Fibroblast of villous mesenchyme (primary cell): ENCODE measurements around the gene LRFN2. TPM values are rescaled to one million over a fixed set of nuclear protein-coding genes. Genes with fewer than 3 reads are reported as not detected.

Source experiments
- DNase-seq: peaks from one replicate; pipeline ENCODE4 v3.0.0-alpha.2; 2010; ENCODE audit warnings: low read depth
- H3K4me3 ChIP-seq: 2 replicates; pipeline ENCODE4 v1.5.1; 2011; ENCODE audit warnings: low read depth, mild to moderate bottlenecking, low read length
- total RNA-seq: library from RNA; depleted of rRNA; stranded (reverse); fragments of >200 nt; gene quantifications from 2 replicates; pipeline ENCODE4 v1.2.3, GENCODE V29; 2012
- TF ChIP-seq, protein P1 (sequence below): IDR thresholded peaks from 2 replicates; pipeline ENCODE4 v1.5.1; 2012; ENCODE audit warnings: low read depth, mild to moderate bottlenecking, low read length; ENCODE audit not compliant: insufficient read depth

Gene LRFN2
- total RNA-seq, 1 donor = not detected

DNA sequence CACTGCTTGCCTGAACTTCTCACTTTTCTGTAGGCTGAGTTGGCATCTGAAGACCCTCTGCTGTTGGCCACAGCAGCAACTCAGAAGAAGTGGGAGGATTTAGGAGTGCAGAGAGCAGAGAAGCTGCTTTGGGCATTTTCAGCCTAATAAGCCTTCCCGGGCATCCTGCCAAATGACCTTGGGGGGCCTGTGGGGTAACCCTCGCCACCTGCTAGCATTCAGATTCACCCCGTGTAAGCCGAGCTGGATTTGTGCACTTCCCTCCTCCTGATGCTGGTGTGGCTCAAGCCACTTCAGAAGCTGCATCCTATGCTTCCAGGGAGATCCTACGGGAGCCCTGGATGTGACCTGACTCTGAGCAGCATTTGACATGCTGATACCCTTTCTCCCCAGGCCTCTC lies 114.8 kb downstream of the LRFN2 start:
- H3K4me3 ChIP-seq = no peak overlapping the region
- TF ChIP-seq, protein P1, sequence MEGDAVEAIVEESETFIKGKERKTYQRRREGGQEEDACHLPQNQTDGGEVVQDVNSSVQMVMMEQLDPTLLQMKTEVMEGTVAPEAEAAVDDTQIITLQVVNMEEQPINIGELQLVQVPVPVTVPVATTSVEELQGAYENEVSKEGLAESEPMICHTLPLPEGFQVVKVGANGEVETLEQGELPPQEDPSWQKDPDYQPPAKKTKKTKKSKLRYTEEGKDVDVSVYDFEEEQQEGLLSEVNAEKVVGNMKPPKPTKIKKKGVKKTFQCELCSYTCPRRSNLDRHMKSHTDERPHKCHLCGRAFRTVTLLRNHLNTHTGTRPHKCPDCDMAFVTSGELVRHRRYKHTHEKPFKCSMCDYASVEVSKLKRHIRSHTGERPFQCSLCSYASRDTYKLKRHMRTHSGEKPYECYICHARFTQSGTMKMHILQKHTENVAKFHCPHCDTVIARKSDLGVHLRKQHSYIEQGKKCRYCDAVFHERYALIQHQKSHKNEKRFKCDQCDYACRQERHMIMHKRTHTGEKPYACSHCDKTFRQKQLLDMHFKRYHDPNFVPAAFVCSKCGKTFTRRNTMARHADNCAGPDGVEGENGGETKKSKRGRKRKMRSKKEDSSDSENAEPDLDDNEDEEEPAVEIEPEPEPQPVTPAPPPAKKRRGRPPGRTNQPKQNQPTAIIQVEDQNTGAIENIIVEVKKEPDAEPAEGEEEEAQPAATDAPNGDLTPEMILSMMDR = no peak
- DNase-seq = no peak

DNA sequence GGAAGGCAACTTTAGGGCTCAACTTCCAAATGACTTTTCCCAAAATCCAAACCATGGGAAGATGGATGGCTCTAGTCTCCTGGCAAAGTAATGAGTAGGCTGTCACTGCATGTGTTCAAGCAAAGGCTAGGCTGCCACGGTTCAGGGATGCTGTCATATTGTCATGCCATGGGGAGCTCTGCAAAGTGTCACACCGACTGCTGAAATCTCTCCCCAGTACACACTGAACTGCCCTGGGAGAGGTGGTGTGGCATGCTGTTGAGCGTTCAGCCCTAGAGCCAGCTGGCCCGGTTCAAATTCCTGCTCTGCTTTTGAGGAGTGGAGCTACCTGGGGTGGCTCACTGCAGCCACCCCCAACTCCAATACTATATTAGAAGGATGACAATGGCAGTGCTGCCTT lies 115.9 kb downstream of the LRFN2 start:
- H3K4me3 ChIP-seq = no peak overlapping the region
- no peak for DNase-seq
- TF ChIP-seq, protein P1 = no peak

DNA sequence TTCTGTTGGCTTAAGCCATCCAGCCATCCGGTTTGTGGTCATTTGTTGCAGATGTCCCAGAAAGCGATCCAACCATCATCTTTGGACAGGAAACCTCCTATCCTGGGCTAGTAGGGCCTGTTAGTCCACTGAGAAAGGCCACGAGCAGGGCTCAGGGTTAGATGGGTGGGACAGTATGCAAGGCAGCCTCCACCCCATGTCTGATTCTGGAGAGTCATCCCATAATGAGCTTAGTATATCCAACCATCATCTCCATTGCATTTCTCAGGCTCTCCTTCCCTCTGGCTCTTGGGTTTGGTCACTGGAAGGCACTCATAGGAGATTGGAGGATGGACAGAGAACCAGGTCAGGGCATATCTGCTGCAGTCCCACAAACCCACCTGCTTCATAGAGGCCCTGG lies 117.8 kb downstream of the LRFN2 start:
- no peak for DNase-seq
- TF ChIP-seq, protein P1 = no peak

DNA sequence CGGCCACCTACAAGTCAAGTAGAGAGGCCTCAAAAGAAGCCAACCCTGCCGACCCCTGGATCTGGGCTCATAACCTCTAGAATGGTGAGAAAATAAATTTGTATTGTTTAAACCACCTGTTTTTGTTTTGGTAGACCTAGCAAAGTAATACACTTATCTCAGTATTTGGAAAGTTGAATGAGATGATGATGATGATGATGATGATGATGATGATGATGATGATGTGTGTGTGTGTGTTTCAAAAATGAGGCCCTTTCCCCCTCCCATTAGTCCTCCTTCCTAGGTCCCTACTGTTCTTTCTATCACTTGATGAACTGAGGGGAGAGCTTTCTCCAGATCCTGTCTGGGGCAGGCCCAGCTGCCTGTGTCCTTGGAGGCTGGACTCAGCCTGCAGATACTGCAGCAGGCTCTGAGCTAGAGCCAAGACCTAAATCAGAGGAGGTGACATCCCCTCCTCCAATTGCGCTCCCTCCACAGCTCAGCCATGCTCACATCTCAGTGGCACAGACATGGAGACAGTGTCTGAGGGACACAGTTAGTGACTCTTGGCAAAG lies 120.1 kb downstream of the LRFN2 start:
- H3K4me3 ChIP-seq = no peak overlapping the region
- TF ChIP-seq, protein P1 = no peak
- DNase-seq = no peak

More for the DNA sequence above, 117.8 kb downstream of the LRFN2 start:
- H3K4me3 ChIP-seq = no peak overlapping the region

DNA sequence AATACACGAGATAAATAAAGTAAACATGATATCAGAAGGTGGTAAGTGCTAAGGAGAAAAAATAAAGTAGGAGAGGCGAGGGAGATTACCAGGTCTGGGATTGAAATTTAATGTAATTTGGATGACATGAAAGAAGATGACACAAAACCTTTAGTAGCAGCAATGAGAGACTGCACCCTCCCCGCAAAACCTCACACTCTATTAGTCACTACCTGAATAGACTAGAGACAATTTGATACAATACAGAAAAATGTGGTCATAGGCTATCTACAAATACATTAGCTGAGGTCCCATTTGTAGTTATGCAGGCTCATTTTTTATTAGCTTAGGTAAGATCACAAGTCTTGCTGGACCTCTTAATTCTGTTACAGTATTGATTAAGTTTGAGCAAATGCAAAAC lies 125.5 kb downstream of the LRFN2 start:
- DNase-seq = no peak
- H3K4me3 ChIP-seq = no peak overlapping the region
- TF ChIP-seq, protein P1 = no peak

DNA sequence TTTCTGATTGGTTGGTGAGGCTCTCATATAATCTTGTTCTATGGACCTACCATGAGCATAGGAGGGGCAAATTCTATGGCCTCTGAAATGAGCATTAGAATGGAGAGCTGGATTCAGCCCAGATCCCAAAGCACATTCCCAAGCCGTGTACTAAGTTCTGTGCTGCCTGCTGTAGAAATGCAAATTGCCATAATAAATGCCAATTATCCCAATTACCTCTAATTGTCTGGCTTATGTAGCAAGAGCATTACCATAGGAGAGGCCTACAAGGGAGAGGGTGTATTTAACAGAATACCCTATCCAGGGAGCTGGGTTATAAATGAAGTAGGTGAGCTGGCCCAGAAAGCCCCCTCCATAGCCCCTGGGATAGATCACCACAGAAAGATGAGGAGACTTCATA lies 126.8 kb downstream of the LRFN2 start:
- no peak for DNase-seq
- TF ChIP-seq, protein P1 = no peak
- no peak overlapping the region for H3K4me3 ChIP-seq

DNA sequence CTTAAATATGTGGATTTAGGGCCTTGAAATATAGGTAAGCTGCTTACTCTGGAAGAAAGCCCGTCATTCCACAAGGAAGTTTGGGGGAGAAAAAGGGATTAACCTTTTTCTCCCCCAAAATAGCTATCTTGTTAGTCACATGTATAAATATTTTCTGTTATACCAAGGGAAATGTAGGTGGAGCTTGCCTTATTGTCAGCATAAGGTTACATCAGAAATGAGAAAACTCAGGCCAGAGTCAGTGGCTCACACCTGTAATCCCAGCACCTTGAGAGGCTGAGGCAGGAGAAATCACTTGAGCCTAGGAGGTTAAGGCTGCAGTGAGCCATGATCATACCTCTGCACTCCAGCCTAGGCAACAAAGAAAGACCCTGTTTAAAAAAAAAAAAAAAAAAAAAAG lies 129.9 kb downstream of the LRFN2 start:
- H3K4me3 ChIP-seq = no peak overlapping the region
- DNase-seq = no peak
- TF ChIP-seq, protein P1 = no peak
